ENCODE results near the gene TPM2.
A peak's percentile ranks its signal among the peaks of the same experiment; 100 is the strongest.
"Not testable (repeated sequence)": the region's sequence is repeated elsewhere in the genome, so short reads cannot be mapped to it uniquely, and the experiment has no call there.

The TPM2 gene

GRCh38 chr9:35650341-35651158 lies 39.2 kb downstream of the TPM2 start, which contains the start of gene SIT1:
Gene SIT1, minus strand, starts transcription at chr9:35650931. Its CDS starts 78 bp downstream, at chr9:35650853.
- DNase-seq: no peak

GRCh38 chr9:35649431-35650340 lies 40.0 kb downstream of the TPM2 start:
- peak in 1 of 2 donors; percentile 58 for DNase-seq

- peak; percentile 83 to 95 for DNase-seq
Observed at GRCh38 chr9:35646533-35647265, 43.0 kb downstream of the TPM2 start.

- DNase-seq: no peak
Observed at GRCh38 chr9:35646153-35646532, 43.6 kb downstream of the TPM2 start.

- not testable (repeated sequence) for DNase-seq
Observed at GRCh38 chr9:35645736-35646135, 44.0 kb downstream of the TPM2 start.

GRCh38 chr9:35643046-35643445 lies 46.7 kb downstream of the TPM2 start:
- no peak for DNase-seq

- not testable (repeated sequence) for DNase-seq
Observed at GRCh38 chr9:35641478-35641877, 48.2 kb downstream of the TPM2 start.

- not testable (repeated sequence) for DNase-seq
Observed at GRCh38 chr9:35640431-35640830, 49.3 kb downstream of the TPM2 start.

- no peak for DNase-seq
Observed at GRCh38 chr9:35639631-35640030, 50.1 kb downstream of the TPM2 start.

- not testable (repeated sequence) for DNase-seq
Observed at GRCh38 chr9:35639225-35639624, 50.5 kb downstream of the TPM2 start.

- DNase-seq: not testable (repeated sequence)
Observed at GRCh38 chr9:35638751-35639150, 51.0 kb downstream of the TPM2 start.

- not testable (repeated sequence) for DNase-seq
Observed at GRCh38 chr9:35637427-35637955, 52.2 kb downstream of the TPM2 start.

- not testable (repeated sequence) for DNase-seq
Observed at GRCh38 chr9:35636877-35637246, 52.9 kb downstream of the TPM2 start.

- DNase-seq: peak in 1 of 2 donors; percentile 62
Observed at GRCh38 chr9:35636135-35636876, 53.4 kb downstream of the TPM2 start.

GRCh38 chr9:35635730-35636129 lies 54.0 kb downstream of the TPM2 start:
- DNase-seq: no peak

Measured in inflammatory macrophage treated with lipopolysaccharide for 1 hour (primary cell).